GM12865 (cell line): ENCODE data around the gene PRKAR1B.
"Not testable (repeated sequence)": the region's sequence is repeated elsewhere in the genome, so short reads cannot be mapped to it uniquely, and the experiment has no call there.

Experiments
- DNase-seq: peaks from one replicate; pipeline ENCODE4 v3.0.0; 2010; ENCODE audit warnings: low read depth
- H3K4me3 ChIP-seq: 2 replicates; pipeline ENCODE4 v1.5.1; 2011; ENCODE audit warnings: mild to moderate bottlenecking, low read depth, low read length, control low read depth
- CTCF ChIP-seq: IDR thresholded peaks from 2 replicates; pipeline ENCODE4 v1.5.1; 2011; ENCODE audit warnings: low read length, control low read depth, low read depth, inconsistent platforms; ENCODE audit not compliant: insufficient read depth; ENCODE audit errors: missing control alignments

The PRKAR1B gene

GRCh38 chr7:556837-557557, 170.1 kb downstream of the PRKAR1B start:
- TF ChIP-seq CTCF, result no peak
- no peak overlapping the region for H3K4me3 ChIP-seq
- no peak for DNase-seq

GRCh38 chr7:556291-556826, 170.7 kb downstream of the PRKAR1B start:
- no peak for DNase-seq
- no peak for TF ChIP-seq CTCF
- no peak overlapping the region for H3K4me3 ChIP-seq

- H3K4me3 ChIP-seq, result no peak overlapping the region
- no peak for TF ChIP-seq CTCF
- no peak for DNase-seq
Measured at GRCh38 chr7:555551-556160, 171.4 kb downstream of the PRKAR1B start.

GRCh38 chr7:553636-554111, 173.4 kb downstream of the PRKAR1B start:
- H3K4me3 ChIP-seq, result no peak overlapping the region
- TF ChIP-seq CTCF, result no peak
- no peak for DNase-seq

- DNase-seq, result no peak
- TF ChIP-seq CTCF, result no peak
- H3K4me3 ChIP-seq, result no peak overlapping the region
Measured at GRCh38 chr7:552868-553635, 174.0 kb downstream of the PRKAR1B start.

- not testable (repeated sequence) for H3K4me3 ChIP-seq, DNase-seq
Measured at GRCh38 chr7:552151-552867, 174.8 kb downstream of the PRKAR1B start.

GRCh38 chr7:551615-551970, 175.5 kb downstream of the PRKAR1B start:
- DNase-seq, H3K4me3 ChIP-seq: not testable (repeated sequence)
